HG03064 (cell line): ENCODE results near the gene AFTPH.

Experiments
- ATAC-seq: cut with Tn5 transposase; IDR thresholded peaks from one replicate; pipeline ENCODE4 v1.9.1; 2021; ENCODE audit warnings: low read depth; ENCODE audit not compliant: unreplicated experiment

The AFTPH gene

GRCh38 chr2:64538764-64539433, 14.8 kb downstream of the AFTPH start:
- ATAC-seq: no peak

- no peak for ATAC-seq
These were observed 16.5 kb downstream of the AFTPH start for GRCh38 chr2:64540615-64541014.

GRCh38 chr2:64541547-64541946, 17.4 kb downstream of the AFTPH start:
- ATAC-seq: no peak

GRCh38 chr2:64542071-64543007, 18.2 kb downstream of the AFTPH start:
- ATAC-seq: no peak

- ATAC-seq: no peak
These were observed 19.0 kb downstream of the AFTPH start for GRCh38 chr2:64543008-64543697.

GRCh38 chr2:64548761-64549160, 24.6 kb downstream of the AFTPH start:
- ATAC-seq: no peak

- no peak for ATAC-seq
These were observed 25.9 kb downstream of the AFTPH start for GRCh38 chr2:64550042-64550441.

GRCh38 chr2:64551851-64552250, 27.7 kb downstream of the AFTPH start:
- ATAC-seq: no peak

- no peak for ATAC-seq
These were observed 30.0 kb downstream of the AFTPH start for GRCh38 chr2:64554117-64554516.

GRCh38 chr2:64558445-64559081, 34.4 kb downstream of the AFTPH start:
- ATAC-seq: no peak

GRCh38 chr2:64562148-64562784, 38.1 kb downstream of the AFTPH start:
- ATAC-seq: no peak

GRCh38 chr2:64563436-64563938, 39.4 kb downstream of the AFTPH start:
- no peak for ATAC-seq

- ATAC-seq: no peak
These were observed 42.0 kb downstream of the AFTPH start for GRCh38 chr2:64565949-64566710.

- ATAC-seq: no peak
These were observed 43.3 kb downstream of the AFTPH start for GRCh38 chr2:64567473-64567872.

- ATAC-seq: no peak
These were observed 44.7 kb downstream of the AFTPH start for GRCh38 chr2:64568836-64569235.

GRCh38 chr2:64574871-64575270, 50.7 kb downstream of the AFTPH start:
- ATAC-seq: no peak

GRCh38 chr2:64581018-64581417, 56.9 kb downstream of the AFTPH start:
- ATAC-seq: no peak

GRCh38 chr2:64581777-64582539, 57.8 kb downstream of the AFTPH start:
- ATAC-seq: no peak
